Measurements from ENCODE around the gene OR51D1.
A peak's percentile ranks its signal among the peaks of the same experiment; 100 is the strongest.

The OR51D1 gene

GRCh38 chr11:4645974-4646373, 8.7 kb downstream of the OR51D1 start:
- no peak for DNase-seq

GRCh38 chr11:4647766-4648165, 10.5 kb downstream of the OR51D1 start:
- no peak for DNase-seq

GRCh38 chr11:4654635-4655369, 17.5 kb downstream of the OR51D1 start:
- no peak for DNase-seq

GRCh38 chr11:4658629-4659445, 21.6 kb downstream of the OR51D1 start:
- no peak for DNase-seq

GRCh38 chr11:4662876-4663275, 25.6 kb downstream of the OR51D1 start:
- DNase-seq: no peak

- DNase-seq: no peak
These were observed 26.9 kb downstream of the OR51D1 start for GRCh38 chr11:4664183-4664582.

GRCh38 chr11:4664786-4665185, 27.5 kb downstream of the OR51D1 start:
- no peak for DNase-seq

GRCh38 chr11:4665424-4665823, 28.1 kb downstream of the OR51D1 start:
- no peak for DNase-seq

- no peak for DNase-seq
These were observed 34.5 kb downstream of the OR51D1 start for GRCh38 chr11:4671741-4672140.

GRCh38 chr11:4672470-4672869, 35.2 kb downstream of the OR51D1 start:
- peak; percentile 27 for DNase-seq

GRCh38 chr11:4673781-4674180, 36.5 kb downstream of the OR51D1 start:
- no peak for DNase-seq

GRCh38 chr11:4677948-4678347, 40.7 kb downstream of the OR51D1 start:
- no peak for DNase-seq

GRCh38 chr11:4680341-4680740, 43.1 kb downstream of the OR51D1 start:
- no peak for DNase-seq

- peak; percentile 26 for DNase-seq
These were observed 45.5 kb downstream of the OR51D1 start for GRCh38 chr11:4682623-4683419.

GRCh38 chr11:4684631-4685285, 47.5 kb downstream of the OR51D1 start:
- no peak for DNase-seq
